GM21381 (cell line): Measurements from ENCODE around the gene RPL4.
"Not testable (repeated sequence)": the region's sequence is repeated elsewhere in the genome, so short reads cannot be mapped to it uniquely, and the experiment has no call there.

Experiments used
- ATAC-seq: cut with Tn5 transposase; IDR thresholded peaks from one replicate; pipeline ENCODE4 v1.9.1; 2021; ENCODE audit warnings: mild to moderate bottlenecking, moderate library complexity; ENCODE audit not compliant: unreplicated experiment

Gene RPL4

DNA sequence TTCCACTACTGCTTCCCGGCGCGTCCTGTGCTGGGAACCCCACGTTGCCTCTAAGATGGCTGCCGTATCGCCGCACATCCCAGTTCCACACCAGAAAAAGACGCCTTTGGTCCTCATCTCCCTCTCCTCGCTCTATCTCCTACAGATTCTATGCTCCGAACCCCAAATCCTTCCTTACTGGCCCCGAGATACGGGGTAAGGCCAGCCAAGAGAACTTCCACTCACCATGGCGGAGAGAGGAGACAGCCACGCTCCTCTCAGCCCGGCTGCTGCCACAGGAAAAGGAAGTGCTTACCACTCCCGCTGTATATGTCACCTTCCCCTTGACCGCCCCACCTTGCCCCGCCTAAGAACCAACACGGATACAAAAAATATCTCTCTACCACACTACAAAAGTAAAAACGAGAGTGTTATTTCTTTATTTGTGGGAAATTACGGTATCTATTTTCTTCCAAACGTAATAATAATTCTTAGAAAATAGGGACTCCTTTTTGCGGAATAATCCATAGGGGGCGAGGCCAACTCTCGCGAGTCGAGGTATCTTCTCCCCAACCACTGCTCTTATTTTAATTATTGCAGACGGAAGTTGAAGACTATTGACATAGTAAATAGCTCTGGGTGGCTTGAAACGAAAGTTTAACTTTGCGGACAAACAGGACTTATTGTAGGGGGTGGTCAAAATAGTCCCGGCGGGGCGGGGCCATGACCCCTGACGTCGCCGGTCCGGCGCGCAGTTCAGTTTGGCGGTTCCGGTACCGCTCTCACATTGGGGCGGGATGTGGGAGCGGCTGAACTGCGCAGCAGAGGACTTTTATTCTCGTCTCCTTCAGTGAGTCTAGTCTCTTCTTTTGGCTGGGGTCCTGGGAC is at the start of gene RPL4, which contains the start of gene ZWILCH:
RPL4 (minus strand) TSS at position 293 of the 867 bp plus-strand sequence; CDS start at position 228, 65 bp downstream.
ZWILCH (plus strand) TSS at position 764 of the 867 bp plus-strand sequence; CDS start at position 777, 13 bp downstream.
- ATAC-seq, result peak; percentile 81

DNA sequence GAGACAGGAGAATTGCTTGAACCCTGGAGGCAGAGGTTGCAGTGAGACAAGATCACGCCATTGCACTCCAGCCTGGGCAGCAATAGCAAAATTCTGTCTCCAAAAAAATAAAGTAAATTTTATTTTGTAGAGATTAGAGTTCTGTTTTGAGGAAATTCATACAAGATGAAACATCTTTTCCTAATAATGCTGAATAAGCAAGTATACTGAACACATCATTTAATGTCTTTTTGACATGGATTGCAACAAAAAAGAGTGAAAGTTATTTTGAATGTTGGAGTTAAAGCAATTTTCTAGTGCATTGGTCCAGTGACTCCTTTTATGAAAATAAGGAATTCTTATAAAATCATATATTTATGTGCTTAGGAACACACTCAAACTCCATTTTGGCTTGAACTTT is 40.6 kb upstream of the RPL4 start:
- ATAC-seq, result no peak

DNA sequence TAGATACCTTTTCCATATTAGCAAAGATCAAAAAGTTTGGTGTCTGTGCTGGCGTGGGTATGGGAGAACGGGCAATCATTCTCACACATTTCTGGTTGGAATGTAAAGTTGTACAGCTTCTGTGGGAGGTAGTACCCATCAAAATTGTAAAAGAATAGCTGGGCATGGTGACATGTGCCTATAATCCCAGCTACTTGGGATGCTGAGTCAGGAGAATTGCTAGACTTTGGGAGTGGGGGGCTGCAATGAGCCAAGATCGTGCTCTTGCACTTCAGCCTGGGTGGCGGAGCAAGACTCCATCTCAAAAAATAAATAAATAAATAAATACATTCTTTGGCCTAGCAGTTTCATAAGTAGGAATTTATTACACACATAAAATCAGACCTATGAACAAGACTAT is 38.2 kb upstream of the RPL4 start:
- no peak for ATAC-seq

DNA sequence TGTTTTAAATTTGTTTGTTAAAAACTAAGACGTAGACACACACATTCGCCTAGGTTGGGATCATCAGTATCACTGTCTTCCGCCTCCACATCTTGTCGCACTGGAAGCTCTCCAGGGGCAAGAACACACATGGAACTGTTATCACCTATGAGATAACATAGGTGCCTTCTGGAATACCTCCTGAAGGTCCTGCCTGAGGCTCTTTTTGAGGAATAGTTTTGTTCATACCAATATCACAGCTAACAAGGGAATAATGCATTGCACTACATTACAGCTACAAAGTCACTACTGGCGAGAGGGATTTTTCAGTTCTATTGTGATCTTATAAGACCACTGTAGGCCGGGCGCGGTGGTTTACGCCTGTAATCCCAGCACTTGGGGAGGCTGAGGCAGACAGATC is 30.4 kb upstream of the RPL4 start:
- no peak for ATAC-seq

DNA sequence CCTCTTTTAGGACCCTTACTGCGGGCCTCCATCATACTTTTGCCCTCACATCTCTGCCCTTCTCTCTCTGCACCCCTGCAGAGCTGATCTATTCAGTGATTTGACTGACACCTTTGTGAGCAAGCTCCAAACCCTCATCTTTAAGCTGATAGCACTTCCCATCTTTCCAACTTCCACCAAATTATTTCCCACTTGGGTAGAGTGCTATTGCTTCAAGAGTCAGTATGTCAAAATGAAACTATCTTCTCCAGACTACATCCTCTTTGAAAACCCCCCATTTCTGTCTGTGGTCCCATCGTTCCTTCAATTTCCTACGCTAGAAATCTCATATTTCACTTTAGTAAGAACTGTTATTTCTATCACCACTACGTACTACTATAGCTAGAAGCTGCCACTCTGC is 20.2 kb upstream of the RPL4 start:
- ATAC-seq, result no peak

DNA sequence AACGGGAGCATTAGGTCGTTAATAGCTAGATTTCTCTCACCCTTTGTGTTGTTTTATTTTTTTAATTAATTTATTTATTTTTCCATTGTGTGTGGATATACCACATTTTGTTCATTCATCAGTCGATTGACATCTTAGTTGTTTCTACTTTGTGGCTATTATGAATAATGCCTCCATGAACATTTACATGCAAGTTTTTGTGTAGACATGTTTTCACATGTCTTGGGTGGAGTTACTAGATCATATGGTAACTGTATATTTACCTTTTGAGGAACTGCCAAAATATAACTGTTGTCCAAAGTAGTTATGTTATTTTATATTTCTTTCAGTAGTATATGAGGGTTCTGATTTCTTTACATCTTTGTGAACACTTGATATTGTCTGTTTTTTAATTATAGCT is 19.3 kb upstream of the RPL4 start:
- ATAC-seq, result no peak

DNA sequence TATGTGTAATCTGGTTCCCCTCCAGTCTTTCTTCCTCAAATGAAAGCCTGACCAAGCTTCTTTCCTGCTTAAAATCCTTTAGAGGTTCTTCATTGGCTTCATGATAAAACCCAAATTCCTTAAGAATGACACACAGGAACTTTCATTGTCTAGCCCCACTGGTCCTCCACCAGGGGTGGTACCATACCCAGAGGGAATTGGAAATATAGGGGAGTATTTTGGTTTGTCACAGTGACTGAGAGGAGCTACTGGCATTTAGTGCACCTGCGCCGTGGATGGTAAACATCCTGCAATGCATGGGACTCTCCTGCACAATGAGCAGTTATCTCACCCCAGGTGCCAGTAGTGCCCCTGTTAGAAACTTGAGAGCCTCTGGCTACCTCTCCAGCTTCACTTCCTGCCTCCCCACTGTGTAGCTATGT is 11.3 kb upstream of the RPL4 start:
- ATAC-seq, result no peak

DNA sequence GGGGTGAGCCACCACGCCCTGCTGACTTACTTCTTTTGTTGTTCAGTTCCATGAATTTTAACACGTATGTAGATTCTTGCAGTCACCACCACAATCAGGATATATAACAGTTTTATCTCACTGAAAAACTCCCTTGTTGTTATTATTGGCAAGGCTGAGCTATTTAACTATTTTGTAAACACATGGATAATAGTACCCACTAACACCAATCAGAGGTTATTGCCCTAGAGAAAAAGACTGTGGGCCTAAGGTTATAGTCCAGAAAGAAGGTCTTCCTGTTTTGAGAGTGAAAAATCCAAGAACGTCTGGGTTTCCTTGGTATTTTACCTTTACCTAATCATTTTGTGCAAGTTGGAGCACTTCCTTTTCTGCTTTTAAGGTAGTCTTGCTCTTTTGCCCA is 9.9 kb upstream of the RPL4 start:
- ATAC-seq, result no peak

DNA sequence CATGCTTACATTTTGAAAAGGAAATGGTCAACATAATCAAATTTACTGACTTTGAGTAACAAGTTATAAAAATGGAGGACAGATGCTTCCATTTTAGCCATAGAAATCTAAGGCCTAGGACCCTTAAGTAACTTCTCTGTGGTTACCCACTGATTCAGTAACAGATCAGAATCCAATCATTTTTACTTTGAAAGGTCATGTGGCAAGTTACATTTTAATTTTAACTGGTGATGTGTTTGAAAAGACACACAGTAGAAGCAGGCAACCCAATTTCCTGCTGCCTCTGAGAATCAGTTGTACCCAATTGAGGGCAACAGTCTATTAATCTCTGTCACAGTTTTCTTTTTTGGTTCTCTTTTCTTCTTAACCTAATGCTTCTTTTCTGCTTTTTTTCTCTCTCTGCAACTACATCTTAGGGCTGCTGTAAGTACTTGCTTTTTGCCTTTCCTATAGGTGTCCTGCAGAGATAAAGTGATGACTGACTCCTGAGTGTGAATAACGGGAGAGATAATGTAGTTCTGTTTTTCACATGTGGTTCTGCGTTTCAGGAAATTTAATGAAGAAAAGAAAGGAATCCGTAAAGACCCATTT is 3.7 kb upstream of the RPL4 start:
- ATAC-seq, result no peak

DNA sequence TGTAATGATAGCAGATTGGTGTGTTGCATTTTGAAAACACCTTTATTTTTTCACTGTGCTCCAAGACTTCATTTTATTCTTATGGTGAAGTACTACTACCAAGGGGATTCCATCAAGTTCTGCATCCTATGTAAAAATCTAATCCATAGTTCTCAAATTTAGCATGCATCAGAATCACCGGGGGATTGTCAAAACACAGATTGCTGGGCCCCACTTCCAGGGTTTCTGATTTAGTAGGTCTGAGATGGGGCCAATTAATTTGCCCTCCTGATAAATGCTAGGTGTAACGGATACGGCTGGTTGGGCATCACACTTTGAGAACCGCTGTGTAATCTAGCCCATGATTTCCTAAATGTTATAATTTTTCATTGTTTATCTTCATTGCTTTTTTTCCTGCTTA is 1.2 kb upstream of the RPL4 start:
- no peak for ATAC-seq

DNA sequence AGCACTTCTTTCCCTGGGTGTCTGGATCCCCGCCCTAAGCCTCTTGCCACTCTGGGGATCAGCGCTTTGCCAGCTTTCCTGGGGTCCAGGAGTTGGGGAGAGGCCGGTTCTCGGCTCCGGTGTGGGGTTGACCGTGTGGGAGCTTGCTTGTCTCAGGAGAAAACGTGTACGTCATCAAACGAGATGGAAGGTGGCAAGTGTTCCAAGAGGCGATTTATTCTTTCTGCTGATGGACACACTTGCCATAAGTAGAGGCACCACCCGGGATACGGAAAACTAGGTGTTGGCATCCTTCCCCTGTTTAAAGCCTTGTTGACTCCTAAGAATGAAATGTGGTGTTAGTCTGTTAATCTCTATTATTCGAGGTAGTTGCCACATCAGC is 766 bp upstream of the RPL4 start:
- no peak for ATAC-seq

DNA sequence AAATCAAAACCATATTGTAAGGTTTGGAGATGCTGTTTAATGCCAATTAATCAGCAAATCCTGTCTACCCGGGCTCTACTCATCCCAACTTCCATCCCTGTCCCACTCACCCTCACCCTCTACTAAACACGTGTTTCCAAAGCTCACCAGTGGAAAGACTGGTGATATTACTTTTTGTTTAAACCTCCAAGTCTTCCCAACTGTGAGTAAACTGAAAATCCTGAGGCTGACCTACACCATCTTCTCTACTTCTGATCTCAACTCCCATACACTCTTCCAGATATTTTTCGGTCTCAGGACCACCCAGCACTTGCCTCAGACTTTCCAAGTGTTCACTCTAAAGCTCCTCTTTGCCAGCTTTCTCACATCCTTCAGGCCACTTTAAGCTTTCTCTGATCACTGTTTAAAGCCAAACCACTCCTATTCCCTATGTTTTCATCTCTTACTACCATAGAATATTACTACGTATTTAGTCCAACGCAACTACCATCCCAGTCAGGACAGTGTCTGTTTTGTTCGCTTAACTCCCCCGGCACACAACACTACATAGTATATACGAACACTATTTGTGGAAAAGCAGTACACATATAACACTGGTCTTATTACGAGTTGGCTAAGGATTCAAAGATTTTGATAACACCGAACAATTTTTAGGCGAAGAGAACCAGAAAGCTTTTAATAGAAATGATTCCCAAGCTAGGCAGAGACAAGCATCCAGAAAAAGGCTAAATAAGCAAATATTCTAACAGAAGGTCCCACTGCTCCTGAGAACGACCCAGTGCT is 684 bp downstream of the RPL4 start:
- ATAC-seq, result no peak

DNA sequence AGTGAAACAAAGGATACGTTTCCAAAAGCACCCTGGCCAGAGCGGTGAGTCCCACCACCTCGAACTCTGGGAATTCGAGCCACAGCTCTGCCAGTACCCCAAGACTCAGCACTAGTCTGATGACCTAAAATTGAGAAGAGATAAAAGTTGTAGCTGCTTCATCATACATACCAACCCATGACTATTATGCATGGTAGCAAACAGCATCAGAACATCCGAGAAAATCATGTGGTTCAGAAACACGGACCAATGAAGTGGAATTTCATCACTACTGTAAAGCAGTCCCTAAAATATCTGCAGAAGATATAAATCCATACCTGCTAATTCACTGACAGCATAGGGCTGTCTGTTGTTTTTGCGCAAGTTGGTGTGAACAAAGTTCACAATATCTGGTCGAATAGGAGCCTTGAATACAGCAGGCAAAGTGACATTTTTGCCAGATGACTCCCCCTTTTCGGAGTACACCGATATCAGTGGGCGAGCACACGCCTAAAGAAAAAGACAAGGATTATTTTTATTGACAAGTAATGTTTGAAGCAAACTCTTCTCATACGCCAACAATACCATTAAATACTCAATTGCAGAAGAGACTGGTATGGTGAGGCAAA is 1.5 kb downstream of the RPL4 start:
- not testable (repeated sequence) for ATAC-seq

DNA sequence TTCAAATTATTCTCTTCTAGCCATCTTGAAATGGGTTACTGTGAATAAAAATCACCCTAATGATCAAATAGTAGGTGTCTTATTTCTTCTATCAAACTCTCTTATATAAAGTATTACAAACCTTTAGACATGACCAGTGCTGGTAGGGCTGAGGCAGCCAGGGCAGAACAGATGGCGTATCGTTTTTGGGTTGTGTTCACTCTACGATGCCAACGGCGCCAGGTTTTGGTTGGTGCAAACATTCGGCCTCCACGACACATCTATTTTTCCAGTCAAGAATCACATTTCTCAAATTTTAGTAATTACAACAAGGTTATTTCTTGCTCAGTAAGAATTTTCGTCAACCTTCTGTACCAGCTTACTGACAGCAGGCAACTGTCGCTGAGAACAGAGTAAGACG is 2.2 kb downstream of the RPL4 start:
- ATAC-seq, result no peak

DNA sequence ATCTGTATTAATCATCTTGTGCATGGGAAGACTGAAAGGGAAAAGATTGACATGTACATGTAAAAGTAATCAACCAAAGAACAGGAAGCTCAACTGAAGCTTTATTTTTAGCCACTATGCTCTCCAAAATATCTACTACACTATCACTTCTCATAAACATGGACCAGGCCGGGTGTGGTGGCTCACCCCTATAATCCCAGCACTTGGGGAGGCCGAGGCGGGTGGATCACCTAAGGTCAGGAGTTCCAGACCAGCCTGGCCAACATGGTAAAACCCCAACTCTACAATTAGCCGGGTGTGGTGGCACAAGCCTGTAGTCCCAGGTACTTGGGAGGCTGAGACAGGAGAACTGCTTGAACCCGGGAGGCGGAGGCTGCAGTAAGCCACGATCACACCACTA is 4.3 kb downstream of the RPL4 start:
- ATAC-seq, result not testable (repeated sequence)

DNA sequence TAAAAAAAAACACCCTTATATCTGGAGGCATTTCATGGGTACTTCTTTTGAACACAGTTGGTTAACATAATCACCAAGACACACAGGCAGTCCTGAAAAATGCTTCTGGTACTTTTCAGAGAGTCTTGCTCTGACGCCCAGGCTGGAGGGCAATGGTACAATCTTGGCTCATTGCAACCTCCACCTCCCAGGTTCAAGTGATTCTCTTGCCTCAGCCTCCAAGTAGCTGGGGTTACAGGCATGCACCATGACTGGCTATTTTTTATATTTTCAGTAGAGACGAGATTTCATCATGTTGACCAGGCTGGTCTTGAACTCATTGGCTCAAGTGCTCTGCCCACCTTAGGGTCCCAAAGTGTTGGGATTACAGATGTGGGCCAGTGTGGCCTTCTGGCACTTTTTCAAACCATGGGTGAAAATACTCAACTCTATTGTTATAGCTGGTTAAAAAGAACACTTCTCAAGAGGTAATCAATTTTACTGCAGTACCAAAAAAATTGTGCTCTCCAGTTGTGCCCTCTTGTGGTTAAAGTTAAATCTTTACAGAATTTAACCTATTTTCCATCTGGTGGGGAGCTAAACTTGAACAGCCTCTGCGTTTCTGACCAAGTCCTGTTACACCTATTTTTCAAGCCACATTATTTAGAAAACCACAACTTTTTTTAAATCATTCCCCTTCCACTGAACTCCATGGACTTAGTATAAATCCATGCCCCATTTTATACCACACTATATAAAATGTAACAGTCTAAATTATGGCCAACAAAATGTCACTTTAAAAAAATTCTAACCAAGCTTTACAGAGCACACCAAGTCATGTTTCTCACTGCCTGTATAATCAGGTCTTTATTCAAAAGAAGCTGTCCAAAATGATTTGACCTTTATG is 5.9 kb downstream of the RPL4 start:
- no peak for ATAC-seq

DNA sequence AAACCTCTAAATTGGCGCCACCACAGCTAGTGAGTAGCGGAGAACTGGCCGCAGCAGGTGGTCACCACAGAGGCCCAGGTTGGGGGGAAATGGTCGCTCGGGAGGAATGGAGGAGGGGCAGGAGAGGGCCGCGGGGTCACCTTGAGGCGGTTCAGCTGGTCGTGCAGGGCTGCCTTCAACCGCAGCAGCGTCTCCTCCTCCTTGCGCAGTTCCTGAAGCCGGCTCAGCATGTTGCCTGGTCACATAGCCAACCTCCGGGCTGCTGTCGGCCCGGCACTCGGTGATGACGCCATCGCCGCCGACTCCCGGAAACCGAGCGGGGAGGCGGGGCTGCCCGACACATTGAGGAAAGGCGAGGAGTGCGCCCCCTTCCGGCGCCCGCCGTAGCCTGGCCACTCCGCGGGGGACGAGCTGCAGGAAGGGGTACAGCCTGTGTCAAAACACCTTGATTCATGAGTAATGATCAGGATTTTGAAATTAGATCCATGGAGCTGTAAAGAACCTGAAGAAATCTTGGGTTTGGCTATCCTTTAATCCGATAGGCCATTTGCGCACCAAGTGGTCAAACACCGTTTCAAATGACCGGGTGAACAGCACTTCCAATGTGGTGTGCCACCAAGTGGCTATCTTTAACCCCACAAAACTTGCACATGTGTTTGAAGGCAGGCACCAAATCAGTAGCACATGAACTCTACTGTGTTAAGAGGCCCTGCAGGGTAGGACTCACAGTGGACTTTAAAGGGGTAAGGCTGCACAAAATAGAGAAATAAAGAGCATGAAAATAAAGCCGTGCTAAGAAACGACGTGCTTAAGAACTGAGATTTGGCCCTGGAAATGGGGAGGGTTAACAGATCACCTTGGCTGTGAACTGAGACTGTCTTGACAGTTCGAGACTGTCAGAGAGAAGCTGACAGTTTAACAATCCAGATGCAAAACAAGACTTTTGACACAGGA is 6.9 kb downstream of the RPL4 start, which contains the start of gene SNAPC5:
SNAPC5 (minus strand) TSS at position 261 of the 954 bp plus-strand sequence; CDS start at position 230, 31 bp downstream.
- ATAC-seq, result peak; percentile 87

DNA sequence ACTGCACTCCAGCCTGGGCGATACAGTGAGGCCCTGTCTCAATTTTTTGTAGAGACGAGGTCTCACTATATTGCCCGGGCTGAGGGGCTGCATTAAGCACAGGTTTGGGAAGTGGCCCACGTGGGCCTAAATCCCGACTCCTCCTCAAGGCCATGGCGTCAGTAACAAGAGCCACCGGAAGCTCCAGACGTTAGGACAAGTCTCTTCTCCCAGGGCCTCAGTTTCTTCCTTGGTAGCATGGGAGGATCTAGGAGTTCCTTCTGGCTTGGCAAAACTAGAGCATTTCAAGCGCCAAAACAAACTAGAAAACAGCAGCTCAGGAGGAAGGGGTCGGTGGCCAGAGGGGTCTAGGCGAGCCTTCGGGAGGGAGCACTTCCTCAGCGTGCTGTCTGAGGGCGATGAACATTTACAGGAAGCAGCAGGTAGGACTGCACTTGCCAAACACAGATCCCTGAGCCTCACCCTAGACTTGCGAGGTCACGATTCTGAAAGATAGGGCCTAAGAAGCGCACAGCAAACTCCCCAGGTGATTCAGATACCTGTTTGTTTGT is 7.6 kb downstream of the RPL4 start:
- peak; percentile 15 for ATAC-seq

DNA sequence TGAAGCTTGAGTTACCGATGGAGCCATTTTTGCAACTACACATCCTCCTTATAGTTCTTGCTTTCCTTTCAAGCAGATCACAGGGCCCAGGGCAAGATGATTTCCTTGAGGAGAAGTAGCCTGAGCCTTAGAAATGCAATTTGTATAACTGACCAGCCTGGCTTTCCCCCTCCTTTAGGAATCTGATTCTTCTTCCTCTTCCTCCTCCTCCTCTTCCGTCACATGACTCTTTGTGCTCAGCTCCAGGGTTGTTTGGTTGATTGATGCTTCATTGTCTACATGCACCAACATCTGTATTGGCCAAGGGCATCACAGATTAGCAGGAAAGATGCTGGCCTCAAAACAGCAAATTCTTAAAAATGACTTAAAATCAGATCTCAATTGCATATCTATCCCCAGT is 10.4 kb downstream of the RPL4 start:
- ATAC-seq, result no peak
